Ovary (tissue), 9 donors: ENCODE results near the gene PTPN2. TPM values are rescaled to one million over a fixed set of nuclear protein-coding genes. Genes with fewer than 3 reads are reported as not detected.
"Not testable (repeated sequence)": the region's sequence is repeated elsewhere in the genome, so short reads cannot be mapped to it uniquely, and the experiment has no call there.

Source experiments
- DNase-seq, 5 donors: peaks; one replicate each; pipeline ENCODE4 v3.0.0-alpha.2; 2019 to 2020
- H3K27ac ChIP-seq, 2 donors: fragments of 200-600 bp; one replicate each; pipeline versions ENCODE4 v1.5.1 to v1.8.0; 2019 to 2022
- H3K27me3 ChIP-seq: fragments of 200-600 bp; one replicate; pipeline ENCODE4 v1.8.0; 2022
- H3K36me3 ChIP-seq: fragments of 200-600 bp; sonication (generic); one replicate; pipeline ENCODE4 v1.5.1; 2019
- H3K4me1 ChIP-seq: one replicate; pipeline ENCODE4 v1.8.1; 2013; ENCODE audit warnings: mild to moderate bottlenecking, moderate library complexity; ENCODE audit not compliant: insufficient read depth
- H3K4me3 ChIP-seq: fragments of 200-600 bp; sonication (generic); one replicate; pipeline ENCODE4 v1.5.1; 2017
- H3K9me3 ChIP-seq, 2 donors: fragments of 200-600 bp in 1 of 2; sonication (generic) in 1 of 2; one replicate each; pipeline versions ENCODE4 v1.5.1 to v1.8.1; 2013 to 2019; ENCODE audit warnings: mild to moderate bottlenecking in 1 of 2, moderate library complexity in 1 of 2
- EP300 ChIP-seq: sonication (generic); formaldehyde crosslinking; IDR thresholded peaks from one replicate; pipeline ENCODE4 v1.6.1; 2017; ENCODE audit warnings: antibody characterized with exemption
- POLR2A ChIP-seq: fragments of 450-650 bp; IDR thresholded peaks from one replicate; pipeline ENCODE4 v1.6.1; 2017; ENCODE audit warnings: antibody characterized with exemption, mild to moderate bottlenecking, moderate library complexity
- WGBS, 3 donors: extraction: QIAGEN DNeasy Blood & Tissue Kit in 1 of 3; methylation state at CpG; one replicate each; pipeline versions ENCODE4 v1.1.5 to v1.1.7; 2013 to 2017; 5-methylcytosine and 5-hydroxymethylcytosine counted together
- intact Hi-C, 4 donors: fragments of 100-400 bp; cut with DNase I; formaldehyde crosslinking; loops; one replicate each; pipeline versions ENCODE4 v1.11.0 to v1.15.1; 2022 to 2023
- polyA plus RNA-seq, 2 donors: library from polyadenylated mRNA; stranded (reverse); fragments of 200-250 nt in 1 of 2; fragments of 350-450 nt in 1 of 2; fragmentation: Illumina TruSeq in 1 of 2; extraction: RNeasy Lipid Tissue Mini Kit (QIAGEN cat#74804) in 1 of 2; gene quantifications; one replicate each; pipeline ENCODE4 v1.2.3, GENCODE V29; 2013 to 2014
- total RNA-seq, 7 donors: library from RNA; depleted of rRNA in 2 of 7; stranded (reverse); fragments of >200 nt in 2 of 7; fragmentation: NEBNext Ultra II Directional in 3 of 7; extraction: Animal tissue kit (Norgen Biotek cat#: 25700) in 3 of 7; gene quantifications; one replicate each; pipeline versions ENCODE4 v1.1.0 to v1.2.4, GENCODE V29; 2016 to 2023
- TF ChIP-seq, protein P1 (sequence below), 3 donors: fragments of 450-650 bp in 2 of 3; fragments of 200-600 bp in 1 of 3; IDR thresholded peaks; one replicate each; pipeline versions ENCODE4 v1.5.1 to v1.8.0; 2016 to 2022; ENCODE audit warnings: antibody characterized with exemption in 3 of 3, mild to moderate bottlenecking in 1 of 3
- donor health status: DM: no; HTN: no; CAD: no; lungs with moderate emphysema.
- donor health status: DM: no; HTN: no; CAD: no.
- donor health status: Bipolar disorder and iron deficiency.
- donor health status: DM: yes; HTN: yes; CAD: no.
- donor health status: DM: no; HTN: no; CAD: no.
- donor health status: DM: yes; HTN: yes; CAD: no.

Gene PTPN2
- total and polyA plus RNA-seq, 9 donors: 29.4 to 48.1 (median 36.2) TPM

DNA sequence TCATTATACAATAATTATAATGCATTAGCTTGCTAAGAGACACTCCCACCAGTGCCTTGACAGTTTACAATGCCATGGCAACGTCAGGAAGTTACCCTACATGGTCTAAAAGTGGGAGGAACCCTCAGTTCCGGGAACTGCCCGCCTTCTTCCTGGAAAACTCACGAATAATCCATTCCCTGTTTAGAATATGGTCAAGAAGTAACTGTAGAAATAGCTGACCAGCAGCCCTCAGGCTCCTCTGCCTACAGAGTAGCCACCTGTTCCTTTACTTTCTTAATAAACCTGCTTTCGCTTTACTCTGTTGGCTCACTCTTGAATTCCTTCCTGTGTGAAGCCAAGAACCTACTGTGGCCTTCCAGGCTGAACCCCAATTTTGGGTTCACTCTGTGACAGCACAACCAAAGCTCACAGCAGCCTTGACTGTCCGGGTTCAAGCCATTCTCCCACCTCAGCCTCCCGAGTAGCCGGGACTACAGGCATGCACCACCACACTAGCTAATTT is 20.0 kb upstream of the PTPN2 start:
- Histone ChIP-seq H3K9me3 (no peaks in the 10 kb centered on the region), H3K27ac (no peak overlapping the region), H3K27me3 (no peaks in the 10 kb centered on the region), H3K4me1 (peaks cover 12% of the 10 kb centered on the region), H3K4me3 (no peak overlapping the region), H3K36me3 (no peaks in the 10 kb centered on the region)
- intact Hi-C loops: no loop called here
- 62 to 64% (median 64%) methylated on average over 8 of the region's 8 CpGs for WGBS, 3 donors
- no peak for TF ChIP-seq EP300
- no peak for TF ChIP-seq POLR2A
- TF ChIP-seq, protein P1, sequence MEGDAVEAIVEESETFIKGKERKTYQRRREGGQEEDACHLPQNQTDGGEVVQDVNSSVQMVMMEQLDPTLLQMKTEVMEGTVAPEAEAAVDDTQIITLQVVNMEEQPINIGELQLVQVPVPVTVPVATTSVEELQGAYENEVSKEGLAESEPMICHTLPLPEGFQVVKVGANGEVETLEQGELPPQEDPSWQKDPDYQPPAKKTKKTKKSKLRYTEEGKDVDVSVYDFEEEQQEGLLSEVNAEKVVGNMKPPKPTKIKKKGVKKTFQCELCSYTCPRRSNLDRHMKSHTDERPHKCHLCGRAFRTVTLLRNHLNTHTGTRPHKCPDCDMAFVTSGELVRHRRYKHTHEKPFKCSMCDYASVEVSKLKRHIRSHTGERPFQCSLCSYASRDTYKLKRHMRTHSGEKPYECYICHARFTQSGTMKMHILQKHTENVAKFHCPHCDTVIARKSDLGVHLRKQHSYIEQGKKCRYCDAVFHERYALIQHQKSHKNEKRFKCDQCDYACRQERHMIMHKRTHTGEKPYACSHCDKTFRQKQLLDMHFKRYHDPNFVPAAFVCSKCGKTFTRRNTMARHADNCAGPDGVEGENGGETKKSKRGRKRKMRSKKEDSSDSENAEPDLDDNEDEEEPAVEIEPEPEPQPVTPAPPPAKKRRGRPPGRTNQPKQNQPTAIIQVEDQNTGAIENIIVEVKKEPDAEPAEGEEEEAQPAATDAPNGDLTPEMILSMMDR (IDR thresholded peaks at IDR 0.05): no peak
- peak; percentile 36 to 76 (median 57) for DNase-seq

DNA sequence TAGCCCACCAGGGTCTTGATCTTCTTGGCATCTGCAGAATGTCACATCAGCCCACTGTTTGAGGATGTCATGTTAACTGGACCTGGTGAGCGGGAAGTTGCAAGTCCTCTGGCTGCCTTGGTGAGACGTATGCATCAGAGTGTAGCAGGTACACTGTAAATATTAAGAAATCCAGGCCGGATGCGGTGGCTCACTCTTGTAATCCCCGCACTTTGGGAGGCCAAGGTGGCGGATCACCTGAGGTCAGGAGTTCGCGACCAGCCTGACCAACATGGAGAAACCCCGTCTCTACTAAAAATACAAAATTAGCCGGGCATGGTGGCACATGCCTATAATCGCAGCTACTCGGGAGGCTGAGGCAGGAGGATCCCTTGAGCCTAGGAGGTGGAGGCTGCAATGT is 17.2 kb upstream of the PTPN2 start:
- H3K27me3 ChIP-seq, H3K4me1 ChIP-seq, H3K4me3 ChIP-seq, DNase-seq, H3K9me3 ChIP-seq, intact Hi-C loops, H3K27ac ChIP-seq, H3K36me3 ChIP-seq: not testable (repeated sequence)
- WGBS, 3 donors: 95 to 98% (median 95%) methylated on average over 12 of the region's 12 CpGs

DNA sequence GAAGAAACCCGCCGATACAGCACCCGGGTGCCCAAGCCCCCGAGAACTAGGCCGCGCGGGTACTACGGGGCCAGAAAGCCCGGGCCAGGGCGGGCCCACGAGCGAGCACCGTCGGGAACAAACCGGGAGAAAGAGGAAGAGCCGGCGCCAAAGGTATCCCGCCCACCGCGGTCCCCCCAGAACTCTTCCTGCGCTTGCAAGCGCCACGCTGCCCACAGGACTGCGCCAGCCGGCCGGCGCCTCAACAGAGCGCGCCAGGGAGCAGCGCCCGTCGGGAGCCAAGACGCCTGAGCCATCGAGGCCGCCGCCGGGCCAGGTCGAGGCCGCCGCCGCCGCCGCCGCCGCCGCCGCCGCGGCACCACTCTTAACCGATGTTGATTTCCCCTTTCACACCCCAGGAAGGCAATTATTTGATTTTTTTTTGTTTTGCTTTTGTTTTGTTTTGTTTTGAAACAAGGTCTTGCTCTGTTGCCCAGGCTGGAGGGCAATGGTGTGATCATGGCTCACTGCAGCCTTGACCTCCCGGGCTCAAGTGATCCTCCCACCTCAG is 12.8 kb upstream of the PTPN2 start:
- peak in 1 of 5 donors; percentile 46 for DNase-seq
- H3K27me3 ChIP-seq, H3K4me3 ChIP-seq, H3K9me3 ChIP-seq, intact Hi-C loops, H3K27ac ChIP-seq, H3K36me3 ChIP-seq: not testable (repeated sequence)
- H3K4me1 ChIP-seq: peaks cover 12% of the 10 kb centered on the region
- whole genome bisulfite sequencing, 3 donors: 2 to 12% (median 5%) methylated on average over 20 to 42 of the region's 51 CpGs

DNA sequence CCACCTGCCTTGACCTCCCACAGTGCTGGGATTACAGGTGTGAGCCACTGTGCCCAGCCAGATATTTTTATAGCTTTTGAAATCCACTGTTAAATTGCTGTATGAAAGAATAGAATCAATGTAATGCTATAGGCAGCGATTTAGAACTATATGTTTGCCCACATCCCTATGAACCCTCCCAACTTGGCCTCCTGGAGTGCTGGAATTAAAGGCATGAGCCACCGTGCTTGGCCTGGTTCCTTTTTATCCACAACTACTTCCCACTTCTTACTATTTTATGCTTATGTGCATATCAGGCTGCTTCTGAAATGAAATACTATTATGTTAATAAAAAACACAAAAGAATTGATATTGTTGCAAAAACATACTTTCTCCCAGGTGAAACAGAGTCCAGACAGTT is 11.6 kb upstream of the PTPN2 start:
- Histone ChIP-seq H3K4me3 (no peak overlapping the region), H3K27me3 (no peaks in the 10 kb centered on the region), H3K4me1 (peaks cover 13% of the 10 kb centered on the region), H3K9me3 (no peaks in the 10 kb centered on the region), H3K36me3 (no peaks in the 10 kb centered on the region), H3K27ac (no peak overlapping the region)
- TF ChIP-seq, protein P1 (IDR thresholded peaks at IDR 0.05): no peak
- TF ChIP-seq POLR2A (no peak), EP300 (no peak)
- intact Hi-C loops: no loop called here
- DNase-seq: no peak
- 82 to 88% (median 83%) methylated on average over 2 of the region's 2 CpGs for WGBS, 3 donors

DNA sequence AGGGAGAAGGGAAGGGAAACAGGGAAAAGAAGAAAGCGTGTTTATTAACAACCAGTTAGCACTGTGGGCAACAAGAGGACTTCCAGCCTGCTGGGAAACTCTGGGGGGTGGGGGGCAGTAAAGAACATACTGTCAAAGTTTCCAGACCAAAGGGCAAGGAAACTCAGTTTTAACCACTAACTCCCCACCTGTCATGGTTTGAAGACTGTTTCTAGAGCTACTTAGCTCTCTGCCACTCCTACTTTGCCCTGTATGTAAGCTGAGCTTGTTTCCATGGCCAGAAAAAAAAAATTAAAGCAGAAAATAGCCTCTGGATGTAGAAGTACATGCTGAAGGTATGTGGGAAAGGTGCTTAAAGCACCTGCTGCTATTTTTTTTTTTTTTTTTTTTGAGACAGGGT is 11.0 kb upstream of the PTPN2 start:
- Histone ChIP-seq H3K27ac (no peak overlapping the region), H3K27me3 (no peaks in the 10 kb centered on the region), H3K36me3 (no peaks in the 10 kb centered on the region), H3K4me1 (peaks cover 13% of the 10 kb centered on the region), H3K9me3 (no peaks in the 10 kb centered on the region), H3K4me3 (no peak overlapping the region)
- TF ChIP-seq POLR2A (no peak), EP300 (no peak)
- TF ChIP-seq, protein P1 (IDR thresholded peaks at IDR 0.05): no peak
- 92 to 100% (median 94%) methylated on average over 1 of the region's 1 CpG for WGBS, 3 donors
- DNase-seq: no peak
- intact Hi-C loops: no loop called here
